Lung (tissue), 12 donors: ENCODE measurements around the gene WTIP. TPM values are rescaled to one million over a fixed set of nuclear protein-coding genes. Genes with fewer than 3 reads are reported as not detected.

Experiments used
- ATAC-seq: fragments of 200-7000 bp; cut with Tn5 transposase; one replicate; pipeline ENCODE4 v1.9.1; 2020; ENCODE audit warnings: moderate number of reproducible peaks; ENCODE audit not compliant: insufficient read depth, low FRiP score
- DNase-seq, 3 donors: peaks; one replicate each; pipeline ENCODE4 v3.0.0-alpha.2; 2013 to 2017
- H3K27ac ChIP-seq, 2 donors: one replicate each; pipeline ENCODE4 v1.5.1; 2013; ENCODE audit warnings: mild to moderate bottlenecking in 2 of 2, moderate library complexity in 2 of 2, control low read depth in 1 of 2, inconsistent platforms in 1 of 2, low read depth in 1 of 2, low read length in 1 of 2
- H3K27me3 ChIP-seq, 3 donors: one replicate each; pipeline ENCODE4 v1.5.1; 2013; ENCODE audit warnings: low read length in 2 of 3; ENCODE audit not compliant: control insufficient read depth in 3 of 3, insufficient read depth in 3 of 3
- H3K36me3 ChIP-seq, 4 donors: one replicate each; pipeline ENCODE4 v1.5.1; 2013; ENCODE audit warnings: low read length in 4 of 4, mild to moderate bottlenecking in 1 of 4, moderate library complexity in 1 of 4; ENCODE audit not compliant: control insufficient read depth in 4 of 4, insufficient read depth in 4 of 4
- H3K4me1 ChIP-seq, 5 donors: one replicate each; pipeline ENCODE4 v1.5.1; 2013; ENCODE audit warnings: low read length in 5 of 5, mild to moderate bottlenecking in 2 of 5, moderate library complexity in 1 of 5; ENCODE audit not compliant: control insufficient read depth in 5 of 5, insufficient read depth in 5 of 5
- H3K4me3 ChIP-seq: one replicate; pipeline ENCODE4 v1.5.1; 2013; ENCODE audit warnings: mild to moderate bottlenecking, control low read depth, moderate library complexity
- H3K9ac ChIP-seq, 2 donors: one replicate each; pipeline ENCODE4 v1.5.1; 2013; ENCODE audit warnings: low read length in 2 of 2, control low read depth in 1 of 2; ENCODE audit not compliant: insufficient read depth in 1 of 2
- H3K9me3 ChIP-seq, 4 donors: one replicate each; pipeline ENCODE4 v1.5.1; 2013; ENCODE audit warnings: low read length in 3 of 4, mild to moderate bottlenecking in 1 of 4, moderate library complexity in 1 of 4; ENCODE audit not compliant: control insufficient read depth in 4 of 4, insufficient read depth in 3 of 4
- WGBS, 2 donors: extraction: QIAGEN DNeasy Blood & Tissue Kit; methylation state at CpG; one replicate each; pipeline ENCODE4 v1.1.7; 2013; 5-methylcytosine and 5-hydroxymethylcytosine counted together
- polyA plus RNA-seq, 2 donors: library from polyadenylated mRNA; stranded (reverse); fragments of 200-250 nt; gene quantifications; one replicate each; pipeline ENCODE4 v1.2.1, GENCODE V29; 2013
- total RNA-seq, 2 donors: library from RNA; depleted of rRNA in 1 of 2; stranded (reverse); fragments of >200 nt in 1 of 2; gene quantifications; one replicate each; pipeline ENCODE4 v1.2.1, GENCODE V29; 2014 to 2021
- TF ChIP-seq, protein P1 (sequence below): IDR thresholded peaks from 2 replicates; pipeline ENCODE4 v1.5.1; 2012; ENCODE audit warnings: mild to moderate bottlenecking; ENCODE audit errors: control extremely low read depth, extremely low read depth
- donor health status: control.
- donor health status: control.
- donor health status: Bipolar disorder and iron deficiency.
- donor health status: healthy.
- donor health status: DM: yes; HTN: yes; CAD: no.

The WTIP gene
- total and polyA plus RNA-seq, 4 donors = 6.4 to 31.9 (median 13.1) TPM

DNA sequence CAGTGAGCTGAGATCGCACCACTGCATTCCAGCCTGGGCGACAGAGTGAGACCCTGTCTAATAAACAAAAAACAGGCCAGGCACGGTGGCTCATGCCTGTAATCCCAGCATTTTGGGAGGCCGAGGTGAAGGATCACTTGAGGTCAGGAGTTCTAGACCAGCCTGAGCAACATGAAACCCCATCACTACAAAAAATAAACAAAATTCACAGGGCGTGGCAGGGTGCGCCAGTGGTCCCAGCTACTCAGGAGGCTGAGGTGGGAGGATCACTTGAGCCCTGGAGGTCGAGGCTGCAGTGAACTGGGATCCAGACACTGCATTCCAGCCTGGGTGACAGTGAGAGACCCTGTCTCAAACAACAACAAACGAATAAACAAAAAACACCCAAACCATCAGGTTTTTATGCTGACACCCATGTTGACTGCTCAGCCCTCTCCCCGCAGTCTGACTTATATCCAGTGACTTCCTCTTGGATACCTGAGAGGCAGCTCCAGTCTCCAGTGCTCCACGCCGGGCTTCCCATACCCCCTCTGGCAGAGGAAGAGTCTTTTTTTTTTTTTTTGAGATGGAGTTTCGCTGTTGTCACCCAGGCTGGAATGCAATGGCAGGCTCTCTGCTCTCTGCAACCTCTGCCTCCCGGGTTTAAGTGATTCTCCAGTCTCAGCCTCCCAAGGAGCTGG, 17.7 kb downstream of the WTIP start:
- H3K27me3 ChIP-seq = no peaks in the 10 kb centered on the region
- no peaks in the 10 kb centered on the region for H3K9me3 ChIP-seq
- 86 to 87% methylated on average over 13 of the region's 13 CpGs for WGBS, 2 donors
- peaks cover 0 to 35% (median 11%) of the 10 kb centered on the region in 4 donors for H3K36me3 ChIP-seq
- DNase-seq = no peak
- H3K4me3 ChIP-seq = no peak overlapping the region
- no peak overlapping the region for H3K9ac ChIP-seq
- no peaks in the 10 kb centered on the region for H3K4me1 ChIP-seq
- H3K27ac ChIP-seq = no peak overlapping the region
- no peak for ATAC-seq
- TF ChIP-seq, protein P1, sequence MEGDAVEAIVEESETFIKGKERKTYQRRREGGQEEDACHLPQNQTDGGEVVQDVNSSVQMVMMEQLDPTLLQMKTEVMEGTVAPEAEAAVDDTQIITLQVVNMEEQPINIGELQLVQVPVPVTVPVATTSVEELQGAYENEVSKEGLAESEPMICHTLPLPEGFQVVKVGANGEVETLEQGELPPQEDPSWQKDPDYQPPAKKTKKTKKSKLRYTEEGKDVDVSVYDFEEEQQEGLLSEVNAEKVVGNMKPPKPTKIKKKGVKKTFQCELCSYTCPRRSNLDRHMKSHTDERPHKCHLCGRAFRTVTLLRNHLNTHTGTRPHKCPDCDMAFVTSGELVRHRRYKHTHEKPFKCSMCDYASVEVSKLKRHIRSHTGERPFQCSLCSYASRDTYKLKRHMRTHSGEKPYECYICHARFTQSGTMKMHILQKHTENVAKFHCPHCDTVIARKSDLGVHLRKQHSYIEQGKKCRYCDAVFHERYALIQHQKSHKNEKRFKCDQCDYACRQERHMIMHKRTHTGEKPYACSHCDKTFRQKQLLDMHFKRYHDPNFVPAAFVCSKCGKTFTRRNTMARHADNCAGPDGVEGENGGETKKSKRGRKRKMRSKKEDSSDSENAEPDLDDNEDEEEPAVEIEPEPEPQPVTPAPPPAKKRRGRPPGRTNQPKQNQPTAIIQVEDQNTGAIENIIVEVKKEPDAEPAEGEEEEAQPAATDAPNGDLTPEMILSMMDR = no peak

DNA sequence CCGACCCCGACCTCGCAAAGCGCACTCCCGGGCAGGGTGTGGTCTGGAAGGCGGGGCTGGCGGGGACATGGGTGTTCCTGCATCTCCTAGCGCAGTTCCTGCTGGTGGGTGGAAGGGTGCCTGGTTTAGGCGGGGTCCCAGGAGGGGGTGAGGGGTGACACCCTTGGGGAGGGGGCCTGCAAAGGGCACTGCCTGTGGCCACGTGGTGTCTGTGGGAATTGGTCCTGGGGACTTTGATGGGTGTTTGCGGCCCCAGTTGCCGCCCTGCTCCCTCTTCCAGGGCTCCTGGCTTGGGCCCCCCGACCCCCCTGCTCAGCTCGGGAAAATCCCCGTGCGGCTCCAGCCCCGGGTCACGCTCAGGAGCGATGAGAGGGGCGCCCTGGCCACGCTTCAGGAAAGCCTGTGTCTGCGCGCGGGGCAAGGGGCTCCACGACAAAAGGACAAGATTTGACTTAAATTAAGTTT, 19.1 kb downstream of the WTIP start:
- Histone ChIP-seq H3K9me3 (no peaks in the 10 kb centered on the region), H3K27me3 (no peaks in the 10 kb centered on the region), H3K36me3 (peaks cover 0 to 24% (median 7%) of the 10 kb centered on the region in 4 donors), H3K9ac (no peak overlapping the region), H3K27ac (no peak overlapping the region), H3K4me1 (no peaks in the 10 kb centered on the region), H3K4me3 (no peak overlapping the region)
- WGBS, 2 donors = 50 to 61% methylated on average over 23 to 25 of the region's 25 CpGs
- DNase-seq (no peak), ATAC-seq (no peak)
- TF ChIP-seq, protein P1 = no peak

DNA sequence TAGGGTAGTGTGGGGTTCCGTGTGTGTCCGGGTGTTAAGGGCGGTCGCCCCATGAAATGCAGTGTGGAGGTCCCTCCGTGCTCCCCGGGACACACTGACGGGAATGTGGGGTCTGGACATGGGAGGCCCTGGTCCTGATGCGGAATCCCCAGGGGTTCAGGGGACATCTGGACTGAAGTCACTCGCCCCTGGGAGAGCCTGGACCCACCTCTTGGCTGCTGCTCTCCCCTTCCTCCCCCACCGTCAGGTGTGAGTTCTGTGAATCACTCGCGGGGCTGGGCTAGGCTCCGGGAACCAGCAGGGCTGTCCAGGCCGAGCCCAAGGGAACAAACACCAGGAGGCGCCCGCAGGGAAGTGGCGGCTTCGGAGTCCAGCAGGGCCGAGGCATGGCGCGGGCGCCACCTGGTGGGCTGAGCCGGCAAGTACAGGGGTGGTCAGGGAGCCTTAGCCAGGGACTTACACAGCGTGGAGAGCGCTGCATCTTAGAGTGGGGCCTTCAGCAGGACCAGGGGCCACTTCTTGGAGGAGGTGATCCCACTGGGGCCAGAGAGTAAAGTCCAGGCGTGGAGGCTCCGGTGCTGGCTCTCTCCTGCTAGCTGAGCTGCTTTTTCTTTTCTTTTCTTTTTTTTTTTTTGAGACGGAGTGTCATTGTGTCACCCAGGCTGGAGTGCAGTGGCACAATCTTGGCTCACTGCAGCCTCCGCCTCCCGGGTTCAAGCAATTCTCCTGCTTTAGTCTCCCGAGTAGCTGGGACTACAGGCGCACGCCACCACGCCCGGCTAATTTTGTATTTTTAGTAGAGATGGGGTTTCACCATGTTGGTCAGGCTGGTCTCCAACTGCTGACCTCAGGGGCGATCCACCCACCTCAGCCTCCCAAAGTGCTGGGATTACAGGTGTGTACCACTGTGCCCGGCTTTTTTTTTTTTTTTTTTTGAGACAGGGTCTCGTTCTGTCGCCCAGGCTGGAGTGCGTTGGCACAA, 20.1 kb downstream of the WTIP start:
- Histone ChIP-seq H3K4me3 (no peak overlapping the region), H3K27ac (no peak overlapping the region)

More for the DNA sequence above, 20.1 kb downstream of the WTIP start:
- Histone ChIP-seq H3K9me3 (no peaks in the 10 kb centered on the region), H3K9ac (no peak overlapping the region), H3K36me3 (peaks cover 0 to 18% (median 6%) of the 10 kb centered on the region in 4 donors), H3K27me3 (no peaks in the 10 kb centered on the region), H3K4me1 (no peaks in the 10 kb centered on the region)
- peak; percentile 85 to 93 (median 89) for DNase-seq
- TF ChIP-seq, protein P1 = peak; percentile 99
- ATAC-seq = peak; percentile 91
- WGBS, 2 donors = 39 to 41% methylated on average over 39 to 40 of the region's 40 CpGs
